ENCODE data around the gene PDXP. TPM values are rescaled to one million over a fixed set of nuclear protein-coding genes. Genes with fewer than 3 reads are reported as not detected.

The PDXP gene
- total and polyA plus RNA-seq, 9 of the 15 experiments (the other 6 are each of a cell fraction or from before 2014, with no cell fraction given) = 7.9 to 54.2 (median 38.8) TPM

GRCh38 chr22:37676736-37677492 is 18.4 kb downstream of the PDXP start (continued):
- no peak for TF ChIP-seq ZNF316 (IDR thresholded peaks at IDR 0.05)
- peak; percentile 74; the same call in 1 of the 2 replicates for TF ChIP-seq GABPB1 (CRISPR knock-in tag; IDR thresholded peaks at IDR 0.05)
- TF ChIP-seq HMG20A (CRISPR knock-in tag; conservative IDR thresholded peaks at IDR 0.05) = no peak
- TF ChIP-seq STAT6 (CRISPR knock-in tag; IDR thresholded peaks at IDR 0.05) = no peak
- no peak for TF ChIP-seq SIRT6 (IDR thresholded peaks at IDR 0.05; ENCODE audit: low read depth, low read length)
- TF ChIP-seq ZNF212 (CRISPR knock-in tag; IDR thresholded peaks at IDR 0.05) = no peak
- TF ChIP-seq ZNF699 (CRISPR knock-in tag; IDR thresholded peaks at IDR 0.05; ENCODE audit: insufficient replicate concordance) = no peak
- peak; percentile 88 for TF ChIP-seq ATF3 (IDR thresholded peaks at IDR 0.05)
- no peak for TF ChIP-seq ATF3 (CRISPR knock-in tag; conservative IDR thresholded peaks at IDR 0.05)
- no peak for TF ChIP-seq ZNF655 (CRISPR knock-in tag; IDR thresholded peaks at IDR 0.05)
- no peak for TF ChIP-seq IRF9 (tag; IDR thresholded peaks at IDR 0.05)
- TF ChIP-seq LARP7 (IDR thresholded peaks at IDR 0.05) = no peak
- TF ChIP-seq ZBTB5 (IDR thresholded peaks at IDR 0.05) = no peak
- no peak for TF ChIP-seq RBBP5 (IDR thresholded peaks at IDR 0.05; ENCODE audit: borderline replicate concordance, insufficient read depth, low read length, poor library complexity, severe bottlenecking)
- TF ChIP-seq MEIS2 (IDR thresholded peaks at IDR 0.05; ENCODE audit: partially characterized antibody) = no peak
- TF ChIP-seq ZNF395 (CRISPR knock-in tag; IDR thresholded peaks at IDR 0.05) = no peak
- peak; percentile 50 for TF ChIP-seq NFE2 (IDR thresholded peaks at IDR 0.05; ENCODE audit: low read depth)
